SKM-1 (cell line): Measurements from ENCODE around the gene IFI30.
A peak's percentile ranks its signal among the peaks of the same experiment; 100 is the strongest.
"Not testable (repeated sequence)": the region's sequence is repeated elsewhere in the genome, so short reads cannot be mapped to it uniquely, and the experiment has no call there.

Experiments
- DNase-seq: peaks from one replicate; lab custom pipeline; 2025; ENCODE audit not compliant: unreplicated experiment; lab: John Stamatoyannopoulos, UW

The IFI30 gene

GRCh38 chr19:18152442-18152816 lies 21.2 kb upstream of the IFI30 start:
- DNase-seq, result peak; percentile 99

- DNase-seq, result peak; percentile 88
Measured at GRCh38 chr19:18152817-18153555, 20.6 kb upstream of the IFI30 start, which contains the start of gene PIK3R2. TSS of gene PIK3R2 (plus strand) at chr19:18153163. CDS start at chr19:18155880, 2,717 bp downstream.

GRCh38 chr19:18153556-18154134 lies 20.0 kb upstream of the IFI30 start:
- DNase-seq, result no peak

DNA sequence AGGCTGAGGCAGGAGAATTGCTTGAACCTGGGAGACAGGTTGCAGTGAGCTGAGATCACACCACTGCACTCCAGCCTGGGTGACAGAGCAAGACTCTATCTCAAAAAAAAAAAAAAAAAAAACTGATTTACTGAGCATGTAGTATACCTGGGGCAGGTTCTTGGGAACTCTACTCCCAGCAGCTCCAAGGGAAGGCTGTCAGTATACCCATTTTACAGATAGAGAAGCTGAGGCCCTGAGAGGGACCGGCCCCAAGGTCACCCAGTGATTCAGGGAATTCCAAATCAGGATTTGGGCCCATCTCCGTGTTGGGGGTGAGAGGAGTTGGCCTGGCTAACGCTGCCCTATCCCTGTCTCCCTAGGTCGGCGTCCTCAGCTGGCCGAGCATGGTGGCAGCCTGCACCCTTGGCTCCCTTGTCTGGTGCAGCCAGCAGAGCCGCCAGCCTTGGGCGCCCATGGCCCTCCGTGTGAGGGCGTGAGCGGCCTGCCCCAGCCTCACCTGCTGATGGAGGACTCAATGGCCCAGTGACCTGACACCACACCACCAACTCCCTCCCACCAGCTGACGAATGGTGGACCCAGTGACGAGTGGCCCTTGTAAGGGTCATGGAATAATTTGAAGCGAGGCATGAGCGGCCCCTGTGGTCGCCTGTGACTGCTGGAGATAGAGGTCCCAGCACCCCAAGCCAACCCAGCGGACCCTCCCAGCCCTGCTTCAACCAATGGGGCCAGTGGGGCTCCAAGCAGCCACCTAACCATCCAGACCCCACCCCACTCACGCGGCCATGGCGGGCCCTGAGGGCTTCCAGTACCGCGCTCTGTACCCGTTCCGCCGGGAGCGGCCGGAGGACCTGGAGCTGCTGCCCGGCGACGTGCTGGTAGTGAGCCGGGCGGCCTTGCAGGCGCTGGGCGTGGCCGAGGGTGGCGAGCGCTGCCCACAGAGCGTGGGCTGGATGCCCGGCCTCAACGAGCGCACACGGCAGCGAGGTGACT lies 18.2 kb upstream of the IFI30 start:
- DNase-seq, result no peak

GRCh38 chr19:18156268-18156667 lies 17.3 kb upstream of the IFI30 start:
- no peak for DNase-seq

DNA sequence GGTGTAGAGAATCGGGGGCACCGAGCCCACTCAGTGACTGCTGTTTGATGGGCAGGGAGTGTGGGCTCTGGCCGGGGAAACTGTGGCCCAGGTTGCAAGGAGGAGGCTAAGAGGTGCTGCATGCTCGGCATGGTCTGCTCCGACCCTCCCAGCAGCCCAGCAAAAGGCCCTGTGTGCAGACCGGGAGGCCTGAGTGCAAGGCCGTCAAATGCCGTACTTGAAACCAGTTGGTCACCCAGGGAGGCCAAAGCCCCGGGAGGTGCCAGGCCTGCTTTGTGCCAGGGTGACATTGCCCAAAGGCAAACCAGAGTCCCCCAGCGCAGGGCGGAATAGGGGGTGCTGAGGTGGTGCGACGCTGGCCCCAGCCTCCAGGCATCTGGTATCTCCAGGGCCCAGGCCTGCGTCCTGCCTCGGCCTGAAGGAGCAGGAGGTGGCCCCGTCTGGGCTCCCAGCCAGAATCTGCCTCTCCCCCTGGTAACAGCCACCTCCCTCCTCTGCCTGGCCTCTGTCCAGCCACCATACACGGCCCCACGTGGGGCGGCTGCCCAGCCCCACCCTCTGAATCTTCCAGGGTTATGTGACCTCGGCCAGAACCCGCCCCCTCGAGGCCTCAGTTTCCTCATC lies 16.7 kb upstream of the IFI30 start:
- DNase-seq, result no peak

DNA sequence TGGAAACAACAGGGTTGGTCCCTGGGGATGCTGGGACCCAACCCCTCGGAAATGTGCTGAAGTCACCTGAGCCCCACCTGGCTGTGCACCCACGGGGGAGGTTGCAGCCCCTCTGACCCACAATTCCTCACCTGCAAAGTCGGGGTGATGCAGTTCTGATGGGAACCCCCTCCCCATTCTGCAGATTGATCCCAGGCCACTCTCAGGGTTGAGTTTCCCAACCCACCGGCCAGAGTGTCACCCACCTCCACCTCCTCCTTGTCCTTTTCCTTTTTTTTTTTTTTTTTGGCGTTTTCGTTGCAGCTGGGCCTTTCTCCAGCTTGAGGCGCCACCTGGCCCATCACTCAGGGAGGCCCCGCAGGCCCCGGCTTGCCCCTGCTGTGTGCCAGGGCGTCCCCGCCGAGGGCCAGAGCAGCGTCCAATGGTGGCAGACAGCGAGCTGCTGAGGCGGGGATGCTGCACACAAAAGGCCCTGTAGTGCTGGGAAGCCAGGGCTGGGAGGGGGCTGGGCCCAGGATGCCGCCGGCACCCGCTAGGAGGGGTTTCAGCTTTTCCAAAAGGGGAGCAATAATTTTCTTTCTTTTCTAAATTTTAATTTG lies 16.0 kb upstream of the IFI30 start:
- DNase-seq, result no peak

DNA sequence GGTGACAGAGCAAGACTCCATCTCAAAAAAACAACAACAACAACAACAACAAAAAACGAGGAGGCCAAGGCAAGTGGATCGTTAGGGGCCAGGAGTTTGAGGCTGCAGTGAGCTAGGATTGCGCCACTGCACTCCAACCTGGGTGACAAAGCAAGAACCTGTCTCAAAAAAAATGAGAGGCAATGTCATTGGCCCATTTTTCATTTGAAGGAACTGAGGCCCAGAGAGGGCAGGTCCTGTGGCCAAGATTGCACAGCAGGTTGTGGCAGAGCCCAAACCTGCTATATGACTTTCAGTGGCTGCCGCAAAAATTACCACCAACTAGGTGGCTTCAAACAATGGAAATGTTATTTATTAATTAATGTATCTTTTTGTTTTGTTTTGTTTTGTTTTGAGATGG lies 15.1 kb upstream of the IFI30 start:
- DNase-seq, result no peak

DNA sequence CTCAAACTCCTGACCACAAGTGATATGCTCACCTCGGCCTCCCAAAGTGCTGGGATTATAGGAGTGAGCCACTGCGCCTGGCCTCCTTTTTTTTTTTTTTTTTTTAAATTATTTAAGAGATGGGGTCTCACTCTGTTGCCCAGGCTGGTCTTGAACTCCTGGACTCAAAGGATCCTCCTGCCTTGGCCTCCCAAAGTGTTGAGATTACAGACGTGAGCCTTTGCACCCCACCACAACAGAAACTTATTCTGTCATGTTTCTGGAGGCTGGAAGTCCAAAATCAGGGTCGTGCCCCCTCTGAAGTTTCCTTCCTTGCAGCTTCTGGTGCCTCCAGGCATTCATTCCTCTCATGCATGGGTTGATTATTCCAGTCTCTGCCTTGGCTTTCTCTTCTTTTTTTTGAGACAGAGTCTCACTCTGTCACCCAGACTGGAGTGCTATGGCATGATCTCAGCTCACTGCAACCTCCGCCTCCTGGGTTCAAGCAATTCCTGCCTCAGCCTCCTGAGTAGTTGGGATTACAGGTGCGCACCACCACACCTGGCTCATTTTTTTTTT lies 14.5 kb upstream of the IFI30 start:
- not testable (repeated sequence) for DNase-seq

DNA sequence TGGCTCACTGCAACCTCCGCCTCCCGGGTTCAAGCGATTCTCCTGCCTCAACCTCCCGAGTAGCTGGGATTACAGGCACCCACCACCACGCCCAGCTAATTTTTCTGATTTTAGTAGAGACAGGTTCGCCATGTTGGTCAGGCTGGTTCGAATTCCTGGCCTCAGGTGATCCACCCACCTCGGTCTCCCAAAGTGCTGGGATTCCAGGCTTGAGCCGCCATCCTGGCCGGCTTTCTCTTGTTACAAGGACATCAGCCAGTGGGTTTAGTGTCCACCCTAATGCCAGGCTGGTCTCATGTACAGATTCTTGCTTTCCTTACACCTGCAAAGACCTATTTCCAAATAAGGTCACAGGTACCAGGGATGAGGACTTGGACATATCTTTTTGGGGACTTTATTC lies 13.8 kb upstream of the IFI30 start:
- no peak for DNase-seq

GRCh38 chr19:18160493-18160970 lies 13.1 kb upstream of the IFI30 start:
- DNase-seq, result no peak

GRCh38 chr19:18160971-18161635 lies 12.5 kb upstream of the IFI30 start:
- DNase-seq, result peak; percentile 42

DNA sequence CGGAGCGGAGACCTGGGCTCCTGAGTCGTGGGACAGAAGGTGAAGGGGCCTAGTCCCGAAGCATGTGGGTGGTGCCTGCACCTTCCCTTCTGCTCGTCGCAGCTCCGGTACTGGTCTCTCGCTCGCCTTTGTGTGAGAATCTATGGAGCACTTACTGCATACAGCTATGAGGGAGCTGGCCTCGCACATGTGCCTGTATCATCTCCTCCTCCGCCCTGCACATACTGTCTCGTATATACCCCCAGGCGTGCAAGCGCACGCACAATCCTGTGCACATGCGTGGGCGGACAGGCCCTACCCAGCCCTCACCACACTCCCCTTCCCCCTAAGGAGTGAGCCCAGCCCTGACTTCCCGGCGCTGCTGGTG lies 12.0 kb upstream of the IFI30 start:
- no peak for DNase-seq

DNA sequence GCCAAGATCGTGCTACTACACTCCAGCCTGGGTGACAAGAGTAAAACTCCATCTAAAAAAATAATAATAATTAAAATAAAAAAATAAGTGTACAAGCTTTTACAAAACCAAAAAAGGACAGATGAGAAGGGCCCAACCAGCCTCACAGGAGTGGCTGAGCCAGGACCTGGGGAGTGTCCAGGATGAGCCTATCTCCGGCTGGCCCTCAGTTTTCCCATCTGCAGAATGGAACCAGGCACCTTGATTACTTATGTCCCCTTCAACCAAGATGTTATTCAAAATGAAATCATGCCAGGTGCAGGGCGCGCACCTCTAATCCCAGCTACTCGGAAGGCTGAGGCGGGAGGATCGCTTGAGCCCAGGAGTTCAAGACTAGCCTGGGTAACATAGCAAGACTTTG lies 9.5 kb upstream of the IFI30 start:
- no peak for DNase-seq

- no peak for DNase-seq
Measured at GRCh38 chr19:18165794-18166544, 7.6 kb upstream of the IFI30 start.

DNA sequence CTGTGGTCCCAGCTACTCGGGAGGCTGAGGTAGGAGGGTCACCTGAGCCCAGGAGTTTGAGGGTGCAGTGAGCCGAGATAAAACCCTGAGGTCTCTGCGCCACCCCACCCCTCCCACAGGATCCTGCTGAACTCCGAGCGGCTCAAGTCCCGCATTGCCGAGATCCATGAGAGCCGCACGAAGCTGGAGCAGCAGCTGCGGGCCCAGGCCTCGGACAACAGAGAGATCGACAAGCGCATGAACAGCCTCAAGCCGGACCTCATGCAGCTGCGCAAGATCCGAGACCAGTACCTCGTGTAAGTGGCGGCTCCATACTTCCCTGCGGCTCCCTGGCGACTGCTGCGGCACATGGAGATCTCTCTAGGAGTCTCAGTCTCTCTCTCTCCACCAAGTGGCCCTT lies 6.6 kb upstream of the IFI30 start:
- DNase-seq, result no peak

DNA sequence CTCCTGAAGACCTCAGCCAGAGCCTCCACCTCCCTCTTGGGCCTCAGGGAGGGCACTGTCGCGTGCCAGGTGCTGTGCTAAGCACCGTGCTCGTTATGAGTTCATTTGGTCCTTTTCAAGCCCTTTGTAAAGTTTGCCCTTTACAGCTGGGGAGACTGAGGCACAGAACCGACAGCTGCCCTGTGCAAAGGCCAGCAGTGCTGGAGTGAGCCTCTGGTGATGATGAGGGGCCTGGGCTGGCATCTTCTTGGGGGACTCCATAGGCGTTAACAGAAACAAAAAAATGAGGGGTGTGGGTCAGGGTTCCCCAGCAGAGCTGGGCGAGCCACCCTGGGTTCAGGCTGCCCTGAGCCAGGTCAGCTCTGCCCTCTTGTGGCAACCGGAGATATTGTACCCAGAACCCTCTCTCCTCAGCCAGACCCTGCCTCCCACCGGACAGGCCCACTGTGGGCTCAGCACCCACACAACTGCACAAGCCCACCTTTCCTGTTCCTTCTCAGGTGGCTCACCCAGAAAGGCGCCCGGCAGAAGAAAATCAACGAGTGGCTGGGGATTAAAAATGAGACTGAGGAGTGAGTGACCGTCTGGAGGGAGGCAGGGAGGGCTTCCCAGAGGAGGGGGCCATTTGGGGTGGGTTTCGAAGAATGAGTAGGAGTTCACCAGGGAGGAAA lies 5.5 kb upstream of the IFI30 start:
- DNase-seq, result peak; percentile 27

DNA sequence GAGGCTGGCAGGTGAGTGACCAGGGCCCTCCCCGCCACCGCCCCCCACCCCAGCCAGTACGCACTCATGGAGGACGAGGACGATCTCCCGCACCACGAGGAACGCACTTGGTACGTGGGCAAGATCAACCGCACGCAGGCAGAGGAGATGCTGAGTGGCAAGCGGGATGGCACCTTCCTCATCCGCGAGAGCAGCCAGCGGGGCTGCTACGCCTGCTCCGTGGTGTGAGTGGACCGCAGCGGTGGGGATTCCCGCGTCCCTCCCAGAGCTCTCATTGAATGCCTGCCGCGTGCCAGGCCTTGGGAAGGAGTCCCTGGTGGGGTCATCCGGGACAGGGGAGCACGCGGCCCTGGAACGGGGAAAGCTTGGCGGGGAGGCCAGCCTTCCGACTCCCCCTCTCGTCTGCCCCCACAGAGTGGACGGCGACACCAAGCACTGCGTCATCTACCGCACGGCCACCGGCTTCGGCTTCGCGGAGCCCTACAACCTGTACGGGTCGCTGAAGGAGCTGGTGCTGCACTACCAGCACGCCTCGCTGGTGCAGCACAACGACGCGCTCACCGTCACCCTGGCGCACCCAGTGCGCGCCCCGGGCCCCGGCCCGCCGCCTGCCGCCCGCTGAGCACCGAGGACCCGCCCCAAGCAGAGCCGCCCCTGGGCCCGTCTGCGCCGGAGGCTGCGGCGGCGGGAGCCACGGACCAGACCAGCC lies 4.8 kb upstream of the IFI30 start:
- no peak for DNase-seq
